HG03135 (cell line): ENCODE results near the gene RBMS3.
"Not testable (repeated sequence)": the region's sequence is repeated elsewhere in the genome, so short reads cannot be mapped to it uniquely, and the experiment has no call there.

Source experiments
- ATAC-seq: cut with Tn5 transposase; IDR thresholded peaks from one replicate; pipeline ENCODE4 v1.9.1; 2021; ENCODE audit warnings: mild to moderate bottlenecking, moderate library complexity; ENCODE audit not compliant: unreplicated experiment

Gene RBMS3

DNA sequence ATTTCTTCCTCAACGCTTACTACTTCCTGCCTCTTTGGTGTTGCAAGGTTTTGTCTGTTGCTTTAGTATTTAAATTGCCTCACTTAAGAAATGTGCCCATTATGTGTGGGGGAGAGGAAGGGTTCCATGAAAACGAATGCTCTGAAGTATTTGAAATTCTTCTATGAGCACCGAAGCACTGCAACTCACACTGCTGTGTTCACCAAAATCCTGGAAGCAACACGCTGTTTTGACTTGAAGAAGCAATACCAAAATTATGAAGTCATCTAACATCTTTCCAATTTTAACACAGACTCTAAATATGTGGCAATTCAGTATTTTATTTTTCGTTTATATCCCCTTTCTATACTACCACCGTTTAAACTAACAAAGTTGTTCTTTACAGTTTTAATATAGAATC is 101.5 kb downstream of the RBMS3 start:
- ATAC-seq: no peak

DNA sequence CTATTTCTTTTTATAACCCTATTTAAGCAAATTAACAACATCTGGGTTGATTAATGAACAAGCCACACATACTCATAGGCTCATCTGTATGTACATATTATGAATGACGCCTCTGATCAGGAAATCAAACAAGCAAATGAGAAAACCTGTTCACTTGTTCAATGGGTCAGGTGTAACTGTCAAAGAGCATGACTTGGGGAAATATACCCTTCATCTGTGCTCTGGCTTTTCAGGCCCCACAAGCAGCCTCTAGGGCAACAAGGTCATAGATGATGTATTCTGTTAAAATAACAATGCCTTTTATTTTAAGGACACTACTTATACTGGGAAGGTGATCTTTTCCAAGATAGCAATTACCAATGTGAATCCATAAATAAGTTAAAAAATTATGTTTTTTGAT is 102.0 kb downstream of the RBMS3 start:
- ATAC-seq: no peak

DNA sequence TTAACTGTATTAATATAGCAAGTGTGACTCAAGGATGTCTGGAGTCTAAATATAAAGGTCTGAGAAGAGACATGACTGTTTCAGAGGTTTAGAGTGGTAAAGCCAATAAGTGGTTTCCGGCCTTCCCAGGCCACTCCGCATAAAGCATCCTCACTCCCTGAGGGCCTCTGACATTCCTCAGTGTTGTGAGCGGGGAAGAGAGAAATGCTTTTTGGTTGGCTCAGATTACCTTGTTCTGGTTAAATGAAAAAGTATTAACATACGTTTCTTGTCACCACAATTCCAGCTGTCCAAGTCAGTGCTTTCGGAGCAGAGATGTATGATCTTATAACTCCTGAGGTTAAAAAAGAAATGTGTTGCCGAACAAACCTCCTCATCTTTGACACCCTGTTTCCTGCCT is 103.8 kb downstream of the RBMS3 start:
- no peak for ATAC-seq

DNA sequence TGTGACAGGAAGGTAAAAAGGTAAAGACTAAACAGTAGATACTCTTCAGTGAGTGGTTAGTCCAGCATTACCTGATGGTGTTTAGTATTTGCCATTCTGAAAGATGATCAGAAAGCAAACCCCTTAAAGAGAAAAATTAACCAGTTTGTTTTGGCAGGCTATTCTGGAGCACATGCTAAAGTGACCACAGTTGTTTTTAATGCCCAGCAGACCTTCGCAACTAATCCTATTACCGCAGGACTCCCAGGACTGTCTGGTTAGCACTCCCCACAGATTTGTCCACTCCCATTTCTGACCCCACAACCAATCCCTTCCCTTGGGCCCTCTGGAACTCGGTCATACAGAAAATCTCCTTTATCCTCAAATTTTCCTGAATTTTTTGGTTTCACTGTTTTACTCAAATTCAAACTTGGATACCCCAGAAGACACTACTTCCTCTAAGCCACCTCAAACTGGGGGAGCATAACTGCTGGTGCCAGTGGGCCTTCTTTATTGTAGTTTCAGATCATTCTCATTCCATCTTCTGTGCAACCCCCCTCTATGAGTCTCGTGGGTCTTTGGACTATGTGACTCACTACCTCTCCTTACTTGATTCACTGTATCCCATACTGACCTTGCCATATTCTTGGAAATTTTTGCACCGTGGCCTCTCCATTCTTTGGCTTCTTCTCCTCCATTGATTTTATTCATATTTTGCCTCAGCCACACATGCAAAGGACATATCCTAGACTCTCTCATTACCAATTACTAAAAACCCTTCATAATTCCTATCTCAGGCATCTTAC is 104.4 kb downstream of the RBMS3 start:
- ATAC-seq: no peak

DNA sequence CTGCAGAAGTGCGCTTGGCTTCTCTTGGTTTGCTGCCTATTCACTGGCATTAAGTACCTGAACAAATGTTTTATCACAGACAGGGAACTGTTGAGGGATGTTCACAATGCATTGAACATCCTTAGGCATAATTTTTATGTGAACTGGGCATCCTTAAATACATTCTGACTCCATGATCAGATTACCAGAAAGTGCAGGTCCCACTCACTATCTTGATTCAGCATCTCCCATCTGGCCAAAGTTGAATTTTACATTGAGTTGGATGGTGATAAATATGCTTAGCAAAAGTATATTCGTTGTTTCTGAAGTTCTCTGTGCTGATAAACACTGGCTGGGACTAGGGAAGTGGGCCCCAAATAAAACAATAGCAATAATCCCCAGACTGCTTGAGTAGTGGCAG is 108.5 kb downstream of the RBMS3 start:
- no peak for ATAC-seq

DNA sequence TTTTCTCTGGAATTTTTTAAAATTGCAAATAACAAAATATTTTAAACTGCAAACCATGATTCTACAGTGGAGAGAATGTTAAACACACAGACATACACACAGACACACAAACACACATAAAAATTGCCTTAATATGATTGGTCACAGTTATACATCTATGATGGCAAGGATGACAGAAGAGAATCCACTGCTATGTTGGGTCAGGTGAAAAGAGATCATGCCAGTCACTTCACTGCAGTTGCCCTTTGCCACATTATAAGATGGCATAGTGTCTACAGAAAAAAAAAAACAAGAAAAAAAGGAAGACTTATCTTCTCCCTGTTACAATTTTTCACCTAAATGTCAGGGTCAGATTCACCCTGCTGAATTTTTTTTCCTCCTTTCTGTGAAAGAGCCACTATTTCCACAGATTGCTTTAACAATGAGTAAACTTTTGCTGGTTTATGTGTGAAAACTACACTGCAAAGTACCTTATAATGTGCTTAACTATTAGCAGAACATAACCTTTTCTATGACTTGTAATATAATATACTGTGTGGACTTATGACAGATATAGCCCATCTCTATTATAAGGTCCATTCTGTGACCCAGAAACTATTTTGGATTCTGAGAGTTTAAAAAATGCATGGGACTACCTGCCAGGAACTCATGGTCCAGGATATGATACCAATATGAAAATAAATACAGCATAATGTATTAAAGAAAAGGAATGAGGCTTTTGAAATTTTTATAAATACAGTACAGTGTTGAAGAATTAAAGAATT is 111.9 kb downstream of the RBMS3 start:
- ATAC-seq: no peak

DNA sequence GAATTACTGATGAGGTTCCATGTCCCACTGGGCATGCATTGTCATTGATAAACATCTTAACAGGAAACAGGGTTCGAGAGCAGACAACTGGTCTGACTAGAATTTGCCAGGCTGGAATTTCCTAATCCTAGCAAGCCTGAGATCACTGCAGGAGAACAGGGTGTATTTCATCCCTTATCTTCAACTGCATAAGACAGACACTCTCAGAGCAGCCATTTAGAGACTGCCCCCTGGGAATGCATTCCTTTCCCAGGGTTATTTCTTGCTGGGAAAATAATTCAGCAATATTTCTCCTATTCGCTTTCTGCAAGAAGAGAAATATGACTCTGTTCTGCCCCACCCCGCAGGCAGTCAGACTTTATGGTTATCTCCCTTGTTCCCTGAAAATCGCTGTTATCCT is 113.1 kb downstream of the RBMS3 start:
- not testable (repeated sequence) for ATAC-seq

DNA sequence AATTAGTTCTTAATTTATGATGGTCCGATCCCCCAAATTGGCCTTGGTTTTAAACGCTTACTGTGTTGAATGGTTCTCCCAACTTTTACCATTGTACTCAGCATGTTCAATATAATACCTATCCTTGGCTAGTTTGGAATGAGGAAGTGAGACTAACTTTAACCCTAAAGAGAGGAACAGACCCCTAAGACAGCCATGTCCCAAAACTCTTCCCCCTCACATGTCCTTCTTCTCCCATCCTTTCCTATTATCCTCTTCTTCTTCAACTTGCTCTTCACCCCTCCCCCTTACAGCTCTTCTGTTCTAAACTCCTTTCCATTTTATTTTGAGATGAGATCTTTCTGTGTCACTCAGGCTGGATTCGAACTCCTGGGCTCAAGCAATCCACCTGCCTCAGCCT is 116.5 kb downstream of the RBMS3 start:
- ATAC-seq: no peak

DNA sequence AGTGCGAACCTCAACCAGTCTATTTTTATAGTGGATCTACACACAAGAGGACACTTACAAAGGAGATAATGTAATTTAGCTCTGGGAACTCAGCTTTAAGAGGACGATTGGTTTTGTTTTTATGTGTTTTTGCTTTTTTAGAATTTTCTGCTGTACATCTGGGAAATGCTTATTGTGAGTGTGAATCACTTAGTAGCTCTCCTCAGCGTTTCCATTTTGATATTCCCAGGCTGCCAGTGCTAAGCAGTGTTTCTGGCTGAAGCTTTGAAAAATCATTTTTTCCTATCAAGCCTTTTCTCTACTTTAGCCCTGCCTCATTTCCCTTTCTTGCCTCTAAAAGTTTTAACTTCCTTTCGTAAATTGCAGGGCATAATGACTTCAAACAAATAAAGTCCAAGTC is 117.9 kb downstream of the RBMS3 start:
- no peak for ATAC-seq

DNA sequence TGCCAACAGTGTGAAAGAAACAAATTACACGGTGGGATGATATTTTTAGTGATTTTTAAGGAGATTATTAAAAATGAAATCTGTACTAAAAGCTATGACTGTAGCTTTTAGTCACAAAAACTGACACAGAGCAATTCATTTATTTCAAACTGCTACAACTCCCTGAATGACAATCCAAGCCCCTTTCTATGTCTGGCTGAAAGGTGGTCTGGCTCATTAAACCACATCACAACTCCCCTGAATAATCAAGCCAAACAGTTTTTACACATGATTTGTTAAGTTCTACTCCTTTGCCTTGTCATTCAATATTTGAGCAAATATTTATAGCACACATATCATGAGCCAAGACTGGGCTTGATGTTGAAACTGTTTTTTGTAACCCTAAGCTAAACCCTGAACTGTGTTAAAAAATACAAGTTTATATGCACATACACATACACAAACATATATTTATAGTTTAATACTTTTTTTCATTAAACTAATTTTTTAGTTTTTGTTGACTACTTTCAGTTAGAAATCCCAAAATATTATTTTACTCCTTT is 125.5 kb downstream of the RBMS3 start:
- ATAC-seq: no peak

DNA sequence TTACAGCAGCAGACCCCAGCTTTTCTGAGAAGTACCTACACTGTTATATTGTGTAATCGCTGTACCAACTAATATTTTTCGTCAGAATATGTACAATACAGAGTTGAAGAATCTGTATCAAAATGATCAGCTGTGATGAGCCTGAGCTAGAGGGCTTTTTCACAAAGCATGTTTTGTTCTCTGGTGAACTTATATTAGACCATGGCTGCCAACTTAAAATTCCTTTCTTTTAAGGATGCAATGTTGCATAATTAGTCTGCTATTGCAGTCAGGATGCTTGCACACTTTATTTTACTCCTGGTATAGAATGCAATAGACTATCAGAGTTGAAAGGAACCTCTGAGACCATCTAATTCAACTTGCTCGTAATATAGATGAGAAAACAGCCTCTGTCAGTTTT is 127.8 kb downstream of the RBMS3 start:
- no peak for ATAC-seq

DNA sequence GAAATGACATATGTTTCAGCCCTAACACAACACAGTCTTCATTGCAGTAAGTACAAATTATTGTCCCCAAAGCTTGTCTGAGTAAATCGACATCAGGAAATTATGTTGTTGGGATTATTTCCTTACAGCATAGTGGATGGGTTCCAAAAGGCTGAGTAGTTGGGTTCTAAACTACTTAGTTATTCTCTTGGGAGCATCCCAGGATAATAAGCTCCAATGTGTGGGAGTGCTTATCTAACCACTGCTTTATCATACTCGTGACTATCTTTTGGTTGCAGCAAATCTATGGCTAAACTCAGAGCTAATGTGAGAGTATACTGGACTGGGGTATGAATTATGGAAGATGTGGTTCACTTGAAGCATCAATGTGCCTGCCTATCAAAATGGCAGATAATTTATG is 128.5 kb downstream of the RBMS3 start:
- no peak for ATAC-seq

DNA sequence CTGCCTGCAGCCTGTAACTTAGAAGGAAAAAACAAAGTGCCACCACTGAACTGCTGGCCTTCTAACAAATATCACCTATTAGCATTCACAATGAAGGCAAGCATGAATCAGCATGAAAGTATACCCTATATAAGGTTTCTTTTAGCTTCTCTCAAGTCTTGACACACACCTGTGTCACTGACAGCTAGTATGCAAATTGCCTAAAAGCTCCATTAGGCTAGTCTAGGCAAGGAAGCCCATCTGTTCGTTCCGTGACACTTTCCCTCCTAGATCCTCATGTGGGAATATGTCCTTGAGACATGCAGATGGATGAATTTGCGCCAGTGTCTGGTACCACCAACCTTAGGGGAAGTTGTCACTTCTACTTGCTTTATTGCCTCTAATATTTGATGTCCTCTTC is 129.3 kb downstream of the RBMS3 start:
- ATAC-seq: no peak

DNA sequence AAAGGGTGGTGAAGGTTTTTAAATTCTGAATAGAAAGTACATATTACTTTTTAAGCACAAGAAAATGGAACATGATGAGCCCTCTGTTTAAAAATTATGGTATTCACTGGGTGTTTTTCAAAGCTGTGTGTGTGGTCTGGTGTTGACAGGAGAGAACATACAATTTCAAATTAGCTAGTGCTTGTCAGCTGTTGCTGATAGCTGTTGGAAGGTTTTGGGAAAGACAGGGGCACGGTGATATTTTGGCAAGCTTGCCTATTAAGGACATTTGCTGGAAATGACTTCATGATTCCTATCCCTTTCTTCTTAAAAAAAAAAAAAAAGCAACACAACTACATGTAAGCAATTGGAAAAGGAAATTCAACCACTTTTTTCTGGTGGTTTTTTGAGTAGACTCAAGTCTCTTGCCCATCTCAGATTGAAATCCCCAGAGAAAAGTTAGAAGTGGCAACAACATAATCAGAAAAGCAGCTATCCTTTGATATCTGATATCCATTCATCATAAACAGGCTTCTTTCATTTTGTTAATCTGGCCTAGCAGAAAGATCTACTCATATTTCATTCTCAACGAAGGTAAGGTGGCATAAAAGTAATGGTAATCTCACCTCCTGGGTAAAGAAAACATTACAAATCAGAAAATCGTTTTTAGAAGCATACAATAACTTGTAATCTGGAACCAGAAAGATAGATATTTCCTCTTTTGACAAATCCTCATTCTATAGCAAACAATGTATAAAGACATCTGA is 130.0 kb downstream of the RBMS3 start:
- ATAC-seq: no peak

DNA sequence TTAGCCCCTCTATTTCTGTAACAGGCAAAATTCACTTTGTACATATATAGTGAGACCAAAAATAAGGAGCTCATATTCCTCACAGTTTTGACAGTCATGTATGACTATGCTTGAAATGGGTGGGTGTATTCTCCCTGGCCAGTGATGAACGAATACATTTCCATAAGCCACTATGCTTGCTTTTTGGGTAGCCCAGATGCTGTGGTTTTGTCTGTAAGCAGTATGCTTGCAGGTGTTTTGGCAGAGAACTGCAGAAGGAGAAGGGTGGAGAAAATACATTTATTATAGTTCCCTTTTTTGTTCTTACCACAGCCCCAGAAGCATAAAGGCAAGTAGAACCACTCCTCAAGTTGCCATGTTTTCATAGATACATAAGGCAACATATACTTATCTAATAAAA is 131.2 kb downstream of the RBMS3 start:
- ATAC-seq: no peak

DNA sequence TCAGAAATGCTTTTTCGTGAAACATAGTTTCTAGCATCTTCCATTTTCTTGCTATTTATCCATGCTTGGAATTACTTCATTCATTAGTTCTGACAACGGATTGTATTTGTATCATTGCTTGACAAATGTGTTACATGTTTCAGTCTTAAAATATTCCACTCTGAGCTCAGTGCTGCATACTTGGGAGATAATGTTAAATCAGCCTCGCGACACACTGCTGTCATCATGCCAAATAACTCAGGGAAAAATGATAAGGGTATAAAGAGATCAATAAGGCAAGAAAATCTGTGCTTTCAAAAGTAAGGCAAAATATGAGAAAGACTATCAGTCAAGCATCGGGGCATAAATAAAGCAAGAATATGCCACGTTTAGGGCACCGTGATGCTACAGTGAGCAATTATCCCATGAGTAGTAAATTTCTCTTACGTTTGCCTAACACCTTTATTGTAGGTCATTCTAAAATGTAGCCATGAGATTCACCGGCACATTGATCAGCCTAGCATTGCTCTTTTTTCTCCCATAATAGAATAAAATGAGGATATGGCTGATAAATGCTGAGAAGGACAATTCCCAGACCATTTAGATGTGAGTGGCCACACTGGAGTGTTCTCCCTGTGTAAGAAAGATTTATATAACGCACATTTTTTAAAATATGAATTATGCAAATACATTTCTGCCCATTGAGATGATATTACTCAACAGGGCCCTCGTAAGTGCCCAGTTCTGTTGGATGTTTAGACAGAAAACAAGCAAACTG is 133.8 kb downstream of the RBMS3 start:
- ATAC-seq: no peak

DNA sequence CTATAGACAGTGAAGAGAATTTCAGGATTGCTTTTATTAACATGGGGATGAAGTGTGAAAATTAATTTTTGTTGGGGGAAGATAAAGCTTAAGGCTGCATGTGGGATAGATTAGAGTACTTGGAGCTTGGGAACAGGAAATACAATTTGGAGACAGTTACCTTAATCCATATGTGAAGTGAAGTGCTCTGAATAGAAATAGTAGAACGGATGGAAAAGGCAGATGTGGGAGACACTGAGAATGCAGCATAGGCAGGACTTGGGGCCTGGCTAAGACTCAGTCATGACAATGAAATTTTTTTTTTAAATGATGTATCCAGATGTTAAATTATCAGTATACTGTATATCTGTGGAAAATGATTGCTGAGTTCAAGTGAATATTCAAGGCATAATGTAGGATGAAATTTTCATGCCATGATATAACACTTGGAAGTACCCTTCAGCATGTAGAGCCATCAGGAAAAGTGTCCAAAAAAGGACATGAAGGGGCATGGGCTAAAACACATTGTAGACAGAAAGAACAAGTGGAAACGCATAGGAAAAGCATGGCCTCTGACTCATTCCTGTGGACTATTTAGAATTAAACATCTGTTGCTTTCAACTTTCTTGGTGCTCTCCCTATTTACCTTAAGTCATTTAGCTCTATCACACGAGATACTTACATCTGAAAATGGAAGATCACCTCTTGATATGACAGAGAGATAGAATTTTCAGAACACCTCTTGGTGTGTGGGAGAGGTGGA is 134.8 kb downstream of the RBMS3 start:
- no peak for ATAC-seq

DNA sequence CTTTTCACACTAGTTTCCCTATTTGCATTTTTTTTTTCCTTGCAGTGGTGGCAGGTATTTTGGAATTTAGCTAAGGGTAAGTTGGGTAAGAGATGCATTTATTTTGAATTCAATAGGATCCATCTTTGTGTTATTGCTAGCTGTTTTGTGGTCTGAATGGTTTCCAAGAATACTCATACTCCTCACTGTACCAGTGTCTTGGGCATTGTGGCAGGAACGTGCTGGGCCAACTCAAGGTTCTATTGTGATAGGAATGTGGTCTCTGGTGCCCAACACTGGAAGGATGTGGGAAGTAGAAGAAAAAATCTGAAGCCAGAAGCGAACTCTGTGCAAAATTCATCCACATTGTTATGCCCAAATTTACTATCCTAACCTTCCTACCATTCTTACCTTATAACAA is 135.6 kb downstream of the RBMS3 start:
- ATAC-seq: no peak

DNA sequence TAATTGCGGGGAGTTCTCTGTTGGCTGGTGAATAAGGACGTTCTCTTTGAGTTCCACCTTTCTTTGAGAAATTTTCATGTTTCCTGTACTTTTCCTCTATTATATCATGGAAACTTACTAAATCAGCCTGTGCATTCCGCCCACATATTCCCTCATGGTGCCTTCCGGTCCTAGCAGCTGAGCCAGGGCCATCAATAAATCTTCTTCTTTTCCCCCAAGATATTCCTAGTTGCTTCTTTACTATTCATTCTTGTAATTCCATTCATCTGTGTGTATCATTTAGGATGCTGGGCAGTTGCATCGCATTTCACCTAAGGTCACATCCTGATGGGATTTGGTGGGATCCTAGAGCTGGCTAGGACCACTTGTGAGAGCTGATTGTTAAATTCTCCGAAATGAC is 139.2 kb downstream of the RBMS3 start:
- no peak for ATAC-seq
